HepG2 (cell line): Measurements from ENCODE around the gene PPM1H. TPM values are rescaled to one million over a fixed set of nuclear protein-coding genes. Genes with fewer than 3 reads are reported as not detected.

Experiments used
- ATAC-seq: fragments of 200-7000 bp; cut with Tn5 transposase; 3 replicates; pipeline ENCODE4 v1.9.1; 2020; ENCODE audit warnings: mild to moderate bottlenecking, moderate library complexity
- BruUV-seq: library from RNA; stranded (reverse); fragments of 400-500 nt; replicated peaks from 2 replicates; lab custom pipeline; 2021; lab: Mats Ljungman, UMichigan
- CTCF ChIA-PET: fragments of 300-600 bp; formaldehyde crosslinking; extraction: SDS; loops from one replicate; lab custom pipeline; 2021; ENCODE audit warnings: low total read pairs, inconsistent platforms, low intra/inter-chr PET ratio; lab: Yijun Ruan, JAX
- POLR2A ChIA-PET: fragments of 350-600 bp; sonication (Branson Sonifier 250); formaldehyde crosslinking; loops from one replicate; lab custom pipeline; 2020; ENCODE audit warnings: antibody characterized with exemption, inconsistent platforms; lab: Yijun Ruan, JAX
- DNase-seq: peaks from one replicate; pipeline ENCODE4 v3.0.0-alpha.2; 2015; ENCODE audit warnings: low spot score
- FAIRE-seq: peaks from 3 replicates; lab custom pipeline; 2011; peaks lifted over from hg19 to GRCh38; lab: Jason Lieb, UNC
- H2AFZ ChIP-seq: one replicate; pipeline ENCODE4 v1.6.1; 2011; ENCODE audit warnings: low read length, inconsistent platforms
- H3K27ac ChIP-seq: fragments of 300-600 bp; 3 replicates; pipeline ENCODE4 v1.8.0; 2011; ENCODE audit warnings: mixed run types, mild to moderate bottlenecking, mixed read lengths, low read length, inconsistent platforms; ENCODE audit not compliant: insufficient read depth; ENCODE audit errors: extremely low read length
- H3K27me3 ChIP-seq, 2 experiments: fragments of 200-600 bp in 1 of 2; 2 replicates in 1 of 2; 3 replicates in 1 of 2; pipeline versions ENCODE4 v1.6.0 to v1.8.0; 2011; ENCODE audit warnings: low read length in 2 of 2, mild to moderate bottlenecking in 2 of 2, moderate library complexity in 2 of 2, inconsistent platforms in 1 of 2; ENCODE audit not compliant: insufficient read depth in 2 of 2, control insufficient read depth in 1 of 2
- H3K36me3 ChIP-seq, 2 experiments: fragments of 200-600 bp in 1 of 2; replicated peaks in 1 of 2; 2 replicates in 1 of 2; 3 replicates in 1 of 2; pipeline versions ENCODE4 v1.5.1 to v1.8.0; 2011; ENCODE audit warnings: low read length in 2 of 2, inconsistent platforms in 1 of 2; ENCODE audit not compliant: insufficient read depth in 2 of 2, control insufficient read depth in 1 of 2
- H3K4me1 ChIP-seq: 2 replicates; pipeline ENCODE4 v1.5.1; 2012; ENCODE audit warnings: low read length, inconsistent platforms; ENCODE audit not compliant: insufficient read depth
- H3K4me2 ChIP-seq: 2 replicates; pipeline ENCODE4 v1.6.0; 2011; ENCODE audit warnings: low read depth, low read length, inconsistent platforms
- H3K4me3 ChIP-seq, 3 experiments: fragments of 200-600 bp in 1 of 3; sonication (generic), shearing (Covaris generic) in 1 of 3; replicated peaks in 1 of 3; 2 replicates each; pipeline ENCODE4 v1.5.1; 2011 to 2016; ENCODE audit warnings: low read length in 3 of 3, inconsistent platforms in 2 of 3, low read depth in 2 of 3, mild to moderate bottlenecking in 2 of 3, control low read depth in 1 of 3, mixed read lengths in 1 of 3; ENCODE audit not compliant: insufficient read depth in 1 of 3
- H3K79me2 ChIP-seq: one replicate; pipeline ENCODE4 v1.6.1; 2011; ENCODE audit warnings: low read length, inconsistent platforms; ENCODE audit not compliant: insufficient read depth
- H3K9ac ChIP-seq: 2 replicates; pipeline ENCODE4 v1.6.0; 2011; ENCODE audit warnings: mild to moderate bottlenecking, low read depth, low read length, inconsistent platforms; ENCODE audit not compliant: insufficient read depth
- H3K9me3 ChIP-seq: 2 replicates; pipeline ENCODE4 v1.5.1; 2012; ENCODE audit warnings: mild to moderate bottlenecking, low read length
- H4K20me1 ChIP-seq: 2 replicates; pipeline ENCODE4 v1.6.0; 2011; ENCODE audit warnings: inconsistent platforms, mild to moderate bottlenecking, low read length, moderate library complexity; ENCODE audit not compliant: insufficient read depth
- HNF4G ChIP-seq, 2 experiments: sonication (generic) in 1 of 2; formaldehyde crosslinking in 1 of 2; IDR thresholded peaks; 2 replicates each; pipeline versions ENCODE4 v1.4.0 to v1.6.1; 2011 to 2020; ENCODE audit warnings: borderline replicate concordance in 2 of 2, low read depth in 2 of 2, mild to moderate bottlenecking in 2 of 2, low read length in 1 of 2, missing genetic modification reagents in 1 of 2, moderate library complexity in 1 of 2
- PHB2 ChIP-seq: fragments of 450-650 bp; IDR thresholded peaks from 2 replicates; pipeline ENCODE4 v1.6.1; 2018; ENCODE audit not compliant: partially characterized antibody
- RBFOX2 ChIP-seq: fragments of 200-400 bp; formaldehyde crosslinking; IDR thresholded peaks from 2 replicates; pipeline ENCODE4 v1.6.1; 2017; ENCODE audit warnings: low read depth, mild to moderate bottlenecking, low read length
- SMARCE1 ChIP-seq: fragments of 450-650 bp; IDR thresholded peaks from 2 replicates; pipeline ENCODE4 v1.6.1; 2017; ENCODE audit warnings: borderline replicate concordance
- ZNF121 ChIP-seq: sonication (generic); formaldehyde crosslinking; IDR thresholded peaks from 2 replicates; pipeline ENCODE4 v1.5.0; 2020; ENCODE audit warnings: mild to moderate bottlenecking, missing genetic modification reagents
- ZNF225 ChIP-seq: sonication (generic); formaldehyde crosslinking; IDR thresholded peaks from 2 replicates; pipeline ENCODE4 v1.4.0; 2020; ENCODE audit warnings: mild to moderate bottlenecking, missing genetic modification reagents
- ZNF253 ChIP-seq: sonication (generic); formaldehyde crosslinking; IDR thresholded peaks from 2 replicates; pipeline ENCODE4 v1.8.0; 2022; ENCODE audit warnings: mild to moderate bottlenecking, missing genetic modification reagents, borderline replicate concordance
- ZNF709 ChIP-seq: sonication (generic); formaldehyde crosslinking; IDR thresholded peaks from 2 replicates; pipeline ENCODE4 v1.5.0; 2020; ENCODE audit warnings: mild to moderate bottlenecking, missing genetic modification reagents
- WGBS: methylation state at CpG from one replicate; pipeline ENCODE4 v1.1.6; 2017; ENCODE audit warnings: low lambda C conversion rate; 5-methylcytosine and 5-hydroxymethylcytosine counted together
- in situ Hi-C: cut with HindIII; loops from 2 replicates; pipeline ENCODE4 v1.10.0; 2017; ENCODE audit warnings: low pct_unique_long_range_greater_than_20kb; ENCODE audit not compliant: extremely low pct_ligation_motif_present
- intact Hi-C: fragments of 100-400 bp; cut with micrococcal nuclease; formaldehyde crosslinking; loops from one replicate; pipeline ENCODE4 v1.10.0; 2022; ENCODE audit not compliant: unreplicated experiment
- polyA plus RNA-seq, 8 experiments: library from polyadenylated mRNA; depleted of rRNA in 3 of 8; stranded (reverse) in 7 of 8; unstranded in 1 of 8; fragments of >200 nt; fragmentation: Illumina TruSeq in 4 of 8; extraction: Trizol in 4 of 8; gene quantifications; 2 replicates each; pipeline versions ENCODE4 v1.2.1 to v1.2.3, GENCODE V29; 2011 to 2016; ENCODE audit warnings: low read depth in 4 of 8, missing spikeins in 1 of 8, mixed read lengths in 1 of 8; ENCODE audit not compliant: insufficient read depth in 1 of 8
- total RNA-seq, 5 experiments: library from RNA; depleted of rRNA; stranded (reverse); fragments of >200 nt; fragmentation: Illumina TruSeq; extraction: Trizol; gene quantifications; 2 replicates each; pipeline ENCODE4 v1.2.3, GENCODE V29; 2016; ENCODE audit warnings: low read depth in 1 of 5
- TF ChIP-seq, protein P1 (sequence below): sonication (generic); formaldehyde crosslinking; IDR thresholded peaks from 2 replicates; pipeline ENCODE4 v1.4.0; 2020; ENCODE audit warnings: missing genetic modification reagents, borderline replicate concordance
- TF ChIP-seq, protein P2 (sequence below), 2 experiments: sonication (generic) in 1 of 2; formaldehyde crosslinking in 1 of 2; IDR thresholded peaks; 2 replicates each; pipeline versions ENCODE4 v1.4.0 to v1.6.1; 2018 to 2020; ENCODE audit warnings: missing genetic modification reagents in 2 of 2, borderline replicate concordance in 1 of 2, low read depth in 1 of 2, mild to moderate bottlenecking in 1 of 2, missing biosample characterization in 1 of 2
- TF ChIP-seq, protein P3 (sequence below): sonication (generic); formaldehyde crosslinking; IDR thresholded peaks from 2 replicates; pipeline ENCODE4 v1.4.0; 2020; ENCODE audit warnings: missing genetic modification reagents, mild to moderate bottlenecking, borderline replicate concordance

PPM1H gene
- total and polyA plus RNA-seq, 2 of the 13 experiments (the other 11 are each of a cell fraction or from before 2014, with no cell fraction given): 29.1 to 38.1 TPM

DNA sequence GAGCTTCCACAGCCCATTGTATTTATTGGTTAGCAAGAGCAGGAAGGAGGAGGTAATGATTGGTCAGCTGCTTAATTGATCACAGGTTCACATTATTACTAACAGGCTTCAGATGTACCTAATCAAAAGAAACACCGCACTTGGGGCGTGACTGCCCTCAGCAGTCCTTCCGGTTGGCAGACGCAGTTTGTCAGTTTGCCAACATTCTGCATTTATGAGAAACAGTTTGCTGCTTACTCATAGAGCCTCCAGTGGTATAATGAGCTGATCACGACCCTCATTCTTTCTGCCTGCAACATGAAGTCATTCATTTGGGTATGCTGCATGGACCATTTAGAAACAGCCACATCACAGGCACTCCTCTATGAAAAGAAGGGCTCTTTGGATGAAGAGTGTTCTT, 42.5 kb upstream of the PPM1H start:
- H3K4me3 ChIP-seq: no peak overlapping the region
- H3K4me2 ChIP-seq: no peak overlapping the region
- in situ Hi-C loops: no loop called here
- no peaks in the 10 kb centered on the region for H3K9me3 ChIP-seq
- ATAC-seq (no peak), DNase-seq (no peak), FAIRE-seq (no peak)
- no peak overlapping the region for H3K27ac ChIP-seq
- no peak overlapping the region for H2AFZ ChIP-seq
- CTCF ChIA-PET: no interaction called here
- H4K20me1 ChIP-seq: no peaks in the 10 kb centered on the region
- WGBS: 83% methylated on average over 5 of the region's 5 CpGs
- BruUV-seq: no TSS peak
- H3K79me2 ChIP-seq: no peaks in the 10 kb centered on the region
- no peak overlapping the region for H3K9ac ChIP-seq
- no peaks in the 10 kb centered on the region for H3K36me3 ChIP-seq
- peaks cover 7% of the 10 kb centered on the region; the same call in 1 of the 2 replicates for H3K4me1 ChIP-seq
- intact Hi-C loops: no loop called here
- POLR2A ChIA-PET: no interaction called here
- H3K27me3 ChIP-seq: peaks cover 0 to 1% of the 10 kb centered on the region in 2 experiments; a peak in 1 of 5 replicates
- TF ChIP-seq, protein P1, sequence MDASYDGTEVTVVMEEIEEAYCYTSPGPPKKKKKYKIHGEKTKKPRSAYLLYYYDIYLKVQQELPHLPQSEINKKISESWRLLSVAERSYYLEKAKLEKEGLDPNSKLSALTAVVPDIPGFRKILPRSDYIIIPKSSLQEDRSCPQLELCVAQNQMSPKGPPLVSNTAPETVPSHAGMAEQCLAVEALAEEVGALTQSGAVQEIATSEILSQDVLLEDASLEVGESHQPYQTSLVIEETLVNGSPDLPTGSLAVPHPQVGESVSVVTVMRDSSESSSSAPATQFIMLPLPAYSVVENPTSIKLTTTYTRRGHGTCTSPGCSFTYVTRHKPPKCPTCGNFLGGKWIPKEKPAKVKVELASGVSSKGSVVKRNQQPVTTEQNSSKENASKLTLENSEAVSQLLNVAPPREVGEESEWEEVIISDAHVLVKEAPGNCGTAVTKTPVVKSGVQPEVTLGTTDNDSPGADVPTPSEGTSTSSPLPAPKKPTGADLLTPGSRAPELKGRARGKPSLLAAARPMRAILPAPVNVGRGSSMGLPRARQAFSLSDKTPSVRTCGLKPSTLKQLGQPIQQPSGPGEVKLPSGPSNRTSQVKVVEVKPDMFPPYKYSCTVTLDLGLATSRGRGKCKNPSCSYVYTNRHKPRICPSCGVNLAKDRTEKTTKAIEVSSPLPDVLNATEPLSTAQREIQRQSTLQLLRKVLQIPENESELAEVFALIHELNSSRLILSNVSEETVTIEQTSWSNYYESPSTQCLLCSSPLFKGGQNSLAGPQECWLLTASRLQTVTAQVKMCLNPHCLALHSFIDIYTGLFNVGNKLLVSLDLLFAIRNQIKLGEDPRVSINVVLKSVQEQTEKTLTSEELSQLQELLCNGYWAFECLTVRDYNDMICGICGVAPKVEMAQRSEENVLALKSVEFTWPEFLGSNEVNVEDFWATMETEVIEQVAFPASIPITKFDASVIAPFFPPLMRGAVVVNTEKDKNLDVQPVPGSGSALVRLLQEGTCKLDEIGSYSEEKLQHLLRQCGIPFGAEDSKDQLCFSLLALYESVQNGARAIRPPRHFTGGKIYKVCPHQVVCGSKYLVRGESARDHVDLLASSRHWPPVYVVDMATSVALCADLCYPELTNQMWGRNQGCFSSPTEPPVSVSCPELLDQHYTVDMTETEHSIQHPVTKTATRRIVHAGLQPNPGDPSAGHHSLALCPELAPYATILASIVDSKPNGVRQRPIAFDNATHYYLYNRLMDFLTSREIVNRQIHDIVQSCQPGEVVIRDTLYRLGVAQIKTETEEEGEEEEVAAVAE (CRISPR knock-in tag): no peak
- TF ChIP-seq, protein P2, sequence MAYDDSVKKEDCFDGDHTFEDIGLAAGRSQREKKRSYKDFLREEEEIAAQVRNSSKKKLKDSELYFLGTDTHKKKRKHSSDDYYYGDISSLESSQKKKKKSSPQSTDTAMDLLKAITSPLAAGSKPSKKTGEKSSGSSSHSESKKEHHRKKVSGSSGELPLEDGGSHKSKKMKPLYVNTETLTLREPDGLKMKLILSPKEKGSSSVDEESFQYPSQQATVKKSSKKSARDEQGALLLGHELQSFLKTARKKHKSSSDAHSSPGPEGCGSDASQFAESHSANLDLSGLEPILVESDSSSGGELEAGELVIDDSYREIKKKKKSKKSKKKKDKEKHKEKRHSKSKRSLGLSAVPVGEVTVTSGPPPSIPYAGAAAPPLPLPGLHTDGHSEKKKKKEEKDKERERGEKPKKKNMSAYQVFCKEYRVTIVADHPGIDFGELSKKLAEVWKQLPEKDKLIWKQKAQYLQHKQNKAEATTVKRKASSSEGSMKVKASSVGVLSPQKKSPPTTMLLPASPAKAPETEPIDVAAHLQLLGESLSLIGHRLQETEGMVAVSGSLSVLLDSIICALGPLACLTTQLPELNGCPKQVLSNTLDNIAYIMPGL (CRISPR knock-in tag; IDR thresholded peaks at IDR 0.05; ENCODE audit: borderline replicate concordance in 1 of 2, low read depth in 1 of 2): no peak
- TF ChIP-seq RBFOX2: no peak
- no peak for TF ChIP-seq ZNF709 (CRISPR knock-in tag)
- TF ChIP-seq ZNF253 (CRISPR knock-in tag): no peak
- TF ChIP-seq ZNF225: no peak
- TF ChIP-seq, protein P3, sequence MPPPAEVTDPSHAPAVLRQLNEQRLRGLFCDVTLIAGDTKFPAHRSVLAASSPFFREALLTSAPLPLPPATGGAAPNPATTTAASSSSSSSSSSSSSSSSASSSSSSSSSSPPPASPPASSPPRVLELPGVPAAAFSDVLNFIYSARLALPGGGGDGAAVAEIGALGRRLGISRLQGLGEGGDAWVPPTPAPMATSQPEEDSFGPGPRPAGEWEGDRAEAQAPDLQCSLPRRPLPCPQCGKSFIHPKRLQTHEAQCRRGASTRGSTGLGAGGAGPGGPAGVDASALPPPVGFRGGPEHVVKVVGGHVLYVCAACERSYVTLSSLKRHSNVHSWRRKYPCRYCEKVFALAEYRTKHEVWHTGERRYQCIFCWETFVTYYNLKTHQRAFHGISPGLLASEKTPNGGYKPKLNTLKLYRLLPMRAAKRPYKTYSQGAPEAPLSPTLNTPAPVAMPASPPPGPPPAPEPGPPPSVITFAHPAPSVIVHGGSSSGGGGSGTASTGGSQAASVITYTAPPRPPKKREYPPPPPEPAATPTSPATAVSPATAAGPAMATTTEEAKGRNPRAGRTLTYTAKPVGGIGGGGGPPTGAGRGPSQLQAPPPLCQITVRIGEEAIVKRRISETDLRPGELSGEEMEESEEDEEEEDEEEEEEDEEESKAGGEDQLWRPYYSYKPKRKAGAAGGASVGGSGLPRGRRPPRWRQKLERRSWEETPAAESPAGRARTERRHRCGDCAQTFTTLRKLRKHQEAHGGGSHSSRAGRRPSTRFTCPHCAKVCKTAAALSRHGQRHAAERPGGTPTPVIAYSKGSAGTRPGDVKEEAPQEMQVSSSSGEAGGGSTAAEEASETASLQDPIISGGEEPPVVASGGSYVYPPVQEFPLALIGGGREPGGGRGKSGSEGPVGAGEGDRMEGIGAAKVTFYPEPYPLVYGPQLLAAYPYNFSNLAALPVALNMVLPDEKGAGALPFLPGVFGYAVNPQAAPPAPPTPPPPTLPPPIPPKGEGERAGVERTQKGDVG (CRISPR knock-in tag): no peak
- TF ChIP-seq ZNF121: no peak
- TF ChIP-seq SMARCE1: no peak
- no peak for TF ChIP-seq PHB2
- TF ChIP-seq HNF4G (IDR thresholded peaks at IDR 0.05; ENCODE audit: borderline replicate concordance, low read depth, low read length): no peak
- no peak for TF ChIP-seq HNF4G (CRISPR knock-in tag; IDR thresholded peaks at IDR 0.05; ENCODE audit: borderline replicate concordance, low read depth)
